Psoas muscle (tissue), 8 donors: ENCODE measurements around the gene KCNMA1. TPM values are rescaled to one million over a fixed set of nuclear protein-coding genes. Genes with fewer than 3 reads are reported as not detected.

Experiments
- ATAC-seq, 4 donors: fragments of 200-7000 bp; cut with Tn5 transposase; one replicate each; pipeline ENCODE4 v1.9.1; 2020; ENCODE audit warnings: moderate library complexity in 3 of 4, mild to moderate bottlenecking in 2 of 4
- DNase-seq, 2 donors: peaks; one replicate each; pipeline ENCODE4 v3.0.0-alpha.2; 2020
- H3K27ac ChIP-seq: fragments of 200-600 bp; one replicate; pipeline ENCODE4 v1.8.0; 2022
- H3K27me3 ChIP-seq, 3 donors: fragments of 200-600 bp in 1 of 3; one replicate each; pipeline versions ENCODE4 v1.6.1 to v1.8.0; 2013 to 2022; ENCODE audit warnings: low read length in 2 of 3, mild to moderate bottlenecking in 2 of 3, moderate library complexity in 1 of 3; ENCODE audit not compliant: insufficient read depth in 3 of 3
- H3K36me3 ChIP-seq, 2 donors: fragments of 200-600 bp in 1 of 2; one replicate each; pipeline versions ENCODE4 v1.6.1 to v1.8.0; 2013 to 2022; ENCODE audit warnings: low read depth in 1 of 2, mild to moderate bottlenecking in 1 of 2, moderate library complexity in 1 of 2; ENCODE audit not compliant: insufficient read depth in 1 of 2
- H3K4me1 ChIP-seq: fragments of 200-600 bp; one replicate; pipeline ENCODE4 v1.8.0; 2022
- H3K4me3 ChIP-seq: fragments of 200-600 bp; one replicate; pipeline ENCODE4 v1.8.0; 2022; ENCODE audit warnings: mild to moderate bottlenecking
- H3K9me3 ChIP-seq: fragments of 200-600 bp; one replicate; pipeline ENCODE4 v1.8.0; 2022
- WGBS, 3 donors: extraction: QIAGEN DNeasy Blood & Tissue Kit; methylation state at CpG; one replicate each; pipeline versions ENCODE4 v1.1.6 to v1.1.7; 2013; 5-methylcytosine and 5-hydroxymethylcytosine counted together
- intact Hi-C, 2 donors: fragments of 100-400 bp; cut with DNase I; formaldehyde crosslinking; loops; one replicate each; pipeline versions ENCODE4 v1.11.0 to v1.14.2; 2022
- polyA plus RNA-seq, 3 donors: library from polyadenylated mRNA; stranded (reverse); fragments of 200-250 nt; gene quantifications; one replicate each; pipeline ENCODE4 v1.2.3, GENCODE V29; 2013
- total RNA-seq, 4 donors: library from RNA; stranded (reverse); fragmentation: NEBNext Ultra II Directional in 2 of 4; extraction: Animal tissue kit (Norgen Biotek cat#: 25700) in 2 of 4; gene quantifications; one replicate each; pipeline versions ENCODE4 v1.2.1 to v1.2.4, GENCODE V29; 2021 to 2023
- TF ChIP-seq, protein P1 (sequence below): fragments of 200-600 bp; IDR thresholded peaks from one replicate; pipeline ENCODE4 v1.8.0; 2022; ENCODE audit warnings: antibody characterized with exemption
- donor health status: healthy with polysubstance abuse.
- donor health status: DM: no; HTN: no; CAD: no; lungs with moderate emphysema.
- donor health status: Bipolar disorder and iron deficiency.
- donor health status: healthy.
- donor health status: DM: yes; HTN: yes; CAD: no.
- donor health status: DM: no; HTN: no; CAD: no.
- donor health status: DM: no; HTN: no; CAD: no.
- donor health status: DM: yes; HTN: yes; CAD: no.

The KCNMA1 gene
- total and polyA plus RNA-seq, 7 donors = 7.9 to 53.0 (median 41.9) TPM

DNA sequence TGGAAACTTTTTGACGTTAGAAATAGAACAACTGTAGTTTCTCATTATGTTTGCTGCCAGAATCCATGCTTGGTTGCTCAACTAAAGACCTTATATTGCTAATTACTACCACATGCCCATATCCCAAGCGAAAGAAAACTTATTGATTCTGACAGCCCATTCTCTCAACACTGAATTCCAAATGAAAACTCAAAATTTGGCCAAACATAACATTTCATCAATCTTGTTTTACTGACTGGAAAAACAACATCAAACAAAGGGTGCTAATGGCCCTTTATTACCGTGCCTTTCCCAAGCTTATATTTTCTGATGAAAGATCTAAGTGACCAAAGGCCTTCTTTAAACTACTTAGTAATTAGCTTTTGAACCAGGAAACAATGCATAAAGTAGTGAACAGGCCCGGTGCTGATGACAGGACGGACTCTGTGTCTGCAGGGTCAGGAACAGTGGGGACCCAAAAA, 531.8 kb downstream of the KCNMA1 start:
- Histone ChIP-seq H3K9me3 (no peaks in the 10 kb centered on the region), H3K36me3 (no peaks in the 10 kb centered on the region), H3K27ac (peak overlapping the region; percentile 27), H3K4me3 (no peak overlapping the region), H3K27me3 (no peaks in the 10 kb centered on the region), H3K4me1 (no peaks in the 10 kb centered on the region)
- DNase-seq (no peak), ATAC-seq (no peak)
- TF ChIP-seq, protein P1, sequence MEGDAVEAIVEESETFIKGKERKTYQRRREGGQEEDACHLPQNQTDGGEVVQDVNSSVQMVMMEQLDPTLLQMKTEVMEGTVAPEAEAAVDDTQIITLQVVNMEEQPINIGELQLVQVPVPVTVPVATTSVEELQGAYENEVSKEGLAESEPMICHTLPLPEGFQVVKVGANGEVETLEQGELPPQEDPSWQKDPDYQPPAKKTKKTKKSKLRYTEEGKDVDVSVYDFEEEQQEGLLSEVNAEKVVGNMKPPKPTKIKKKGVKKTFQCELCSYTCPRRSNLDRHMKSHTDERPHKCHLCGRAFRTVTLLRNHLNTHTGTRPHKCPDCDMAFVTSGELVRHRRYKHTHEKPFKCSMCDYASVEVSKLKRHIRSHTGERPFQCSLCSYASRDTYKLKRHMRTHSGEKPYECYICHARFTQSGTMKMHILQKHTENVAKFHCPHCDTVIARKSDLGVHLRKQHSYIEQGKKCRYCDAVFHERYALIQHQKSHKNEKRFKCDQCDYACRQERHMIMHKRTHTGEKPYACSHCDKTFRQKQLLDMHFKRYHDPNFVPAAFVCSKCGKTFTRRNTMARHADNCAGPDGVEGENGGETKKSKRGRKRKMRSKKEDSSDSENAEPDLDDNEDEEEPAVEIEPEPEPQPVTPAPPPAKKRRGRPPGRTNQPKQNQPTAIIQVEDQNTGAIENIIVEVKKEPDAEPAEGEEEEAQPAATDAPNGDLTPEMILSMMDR = no peak
- WGBS, 3 donors = 62 to 69% (median 64%) methylated on average over 5 of the region's 5 CpGs
- intact Hi-C loops = no loop called here

DNA sequence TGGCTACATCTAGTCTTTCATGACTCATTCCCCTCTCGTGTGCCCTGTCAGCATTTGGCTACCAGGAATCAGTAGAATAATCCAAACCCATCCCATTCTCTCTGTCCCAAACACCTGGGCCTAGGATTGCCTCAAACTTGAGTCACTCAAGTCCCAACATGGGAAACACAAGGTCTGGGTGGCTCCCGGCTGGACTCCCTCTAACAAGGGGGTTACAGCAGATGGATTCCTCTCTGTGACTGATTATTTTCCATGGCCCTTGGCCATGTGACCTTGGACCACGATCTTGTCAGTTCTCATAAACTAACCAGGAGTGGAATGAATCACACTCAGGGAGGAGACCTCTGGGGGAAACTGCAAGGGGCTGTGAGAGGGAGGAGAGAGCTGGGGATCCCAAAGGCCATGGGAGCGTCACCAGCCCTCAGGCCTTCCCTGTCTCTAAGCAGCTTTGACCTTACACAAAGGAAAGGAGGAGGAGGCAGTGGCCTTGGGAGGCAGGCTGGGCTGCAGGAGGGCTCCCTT, 533.1 kb downstream of the KCNMA1 start:
- H3K9me3 ChIP-seq = no peaks in the 10 kb centered on the region
- intact Hi-C loops = no loop called here
- H3K4me1 ChIP-seq = no peaks in the 10 kb centered on the region
- no peak overlapping the region for H3K27ac ChIP-seq
- H3K27me3 ChIP-seq = no peaks in the 10 kb centered on the region
- no peak overlapping the region for H3K4me3 ChIP-seq
- DNase-seq = peak; percentile 72 to 89
- TF ChIP-seq, protein P1 = no peak
- peak; percentile 59 to 81 (median 74) for ATAC-seq
- WGBS, 3 donors = 52 to 58% (median 53%) methylated on average over 4 of the region's 4 CpGs
- no peaks in the 10 kb centered on the region for H3K36me3 ChIP-seq

DNA sequence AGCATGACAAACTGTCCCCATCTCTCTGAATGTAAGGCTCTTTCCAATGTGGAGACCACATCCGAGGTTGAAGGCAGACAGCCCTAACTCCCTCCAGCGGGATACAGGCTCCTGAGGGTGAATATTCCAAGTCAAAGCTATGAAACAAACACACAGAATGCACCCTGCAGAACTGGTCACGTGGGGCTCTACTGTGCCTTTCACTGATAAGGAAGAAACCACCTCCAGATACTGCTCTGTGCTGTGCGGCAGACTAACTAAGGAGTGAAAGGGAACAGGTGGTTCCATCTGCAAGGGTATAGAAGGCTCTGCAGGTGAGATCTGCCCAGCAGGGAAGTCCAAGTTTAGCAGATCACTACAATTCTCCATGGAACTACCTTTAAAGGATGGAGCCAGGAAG, 534.4 kb downstream of the KCNMA1 start:
- Histone ChIP-seq H3K27ac (no peak overlapping the region), H3K4me3 (no peak overlapping the region), H3K4me1 (no peaks in the 10 kb centered on the region), H3K36me3 (no peaks in the 10 kb centered on the region), H3K27me3 (no peaks in the 10 kb centered on the region), H3K9me3 (no peaks in the 10 kb centered on the region)
- 91 to 93% (median 91%) methylated on average over 4 of the region's 4 CpGs for WGBS, 3 donors
- DNase-seq = no peak
- no peak for ATAC-seq
- TF ChIP-seq, protein P1 = no peak
- intact Hi-C loops = no loop called here

DNA sequence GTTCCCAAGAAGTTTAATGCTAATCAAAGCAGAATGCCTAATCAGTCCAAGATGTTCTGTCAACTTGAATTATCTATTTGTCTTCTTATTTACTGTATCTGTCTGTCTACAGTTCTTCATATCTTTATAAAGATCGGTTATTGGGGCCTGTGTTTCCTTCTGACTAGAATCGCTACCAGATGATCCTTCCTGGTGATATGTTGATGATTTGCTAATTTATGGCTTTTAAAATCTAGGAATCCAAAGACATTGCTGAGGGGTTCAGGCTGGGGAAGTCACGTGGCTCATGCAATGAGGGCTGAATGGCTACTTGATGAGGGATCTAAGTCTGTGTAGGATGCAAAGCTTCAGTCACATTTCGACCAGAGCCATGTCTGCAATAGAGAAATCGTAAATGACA, 536.3 kb downstream of the KCNMA1 start:
- ATAC-seq = no peak
- TF ChIP-seq, protein P1 = no peak
- Histone ChIP-seq H3K27me3 (no peaks in the 10 kb centered on the region), H3K4me3 (no peak overlapping the region), H3K9me3 (no peaks in the 10 kb centered on the region), H3K4me1 (no peaks in the 10 kb centered on the region), H3K27ac (no peak overlapping the region), H3K36me3 (no peaks in the 10 kb centered on the region)
- no peak for DNase-seq
- intact Hi-C loops = no loop called here
- 88 to 95% (median 88%) methylated on average over 5 of the region's 5 CpGs for WGBS, 3 donors

DNA sequence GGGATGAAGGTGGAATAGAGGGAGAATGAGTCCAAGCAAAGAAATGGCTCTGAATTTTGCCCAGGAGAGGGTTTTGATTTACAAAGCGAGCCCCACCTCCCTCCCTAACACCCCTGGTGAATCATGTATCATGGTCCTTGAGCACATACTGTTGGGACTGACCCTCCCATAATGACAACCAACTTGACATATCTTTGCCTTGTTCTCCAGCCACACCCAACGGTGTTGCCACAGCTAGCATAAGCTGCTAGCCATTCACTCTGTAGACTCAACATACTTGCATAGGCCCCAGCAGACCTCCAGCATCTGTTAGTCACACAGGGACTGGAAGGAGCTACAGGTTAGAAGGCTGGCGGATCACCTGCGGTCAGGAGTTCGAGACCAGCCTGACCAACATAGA, 538.5 kb downstream of the KCNMA1 start:
- intact Hi-C loops = no loop called here
- H3K36me3 ChIP-seq = no peaks in the 10 kb centered on the region
- 93 to 96% (median 95%) methylated on average over 5 of the region's 5 CpGs for whole genome bisulfite sequencing, 3 donors
- H3K27ac ChIP-seq = no peak overlapping the region
- DNase-seq (no peak), ATAC-seq (no peak)
- H3K27me3 ChIP-seq = no peaks in the 10 kb centered on the region
- no peaks in the 10 kb centered on the region for H3K4me1 ChIP-seq
- no peak overlapping the region for H3K4me3 ChIP-seq
- H3K9me3 ChIP-seq = no peaks in the 10 kb centered on the region
- TF ChIP-seq, protein P1 = no peak
